Skeletal muscle tissue (tissue), 4 donors: ENCODE measurements around the gene DYSF. TPM values are rescaled to one million over a fixed set of nuclear protein-coding genes. Genes with fewer than 3 reads are reported as not detected.

Experiments
- H3K27ac ChIP-seq: one replicate; pipeline ENCODE4 v1.7.0; 2013; ENCODE audit warnings: mild to moderate bottlenecking, low read depth, low read length, inconsistent platforms
- H3K27me3 ChIP-seq, 3 donors: one replicate each; pipeline ENCODE4 v1.7.0; 2013; ENCODE audit warnings: low read length in 3 of 3; ENCODE audit not compliant: control insufficient read depth in 3 of 3, insufficient read depth in 3 of 3
- H3K36me3 ChIP-seq, 3 donors: one replicate each; pipeline ENCODE4 v1.7.0; 2013; ENCODE audit warnings: low read length in 3 of 3; ENCODE audit not compliant: control insufficient read depth in 3 of 3, insufficient read depth in 3 of 3
- H3K4me1 ChIP-seq, 3 donors: one replicate each; pipeline ENCODE4 v1.7.0; 2013; ENCODE audit warnings: low read length in 3 of 3, mild to moderate bottlenecking in 3 of 3; ENCODE audit not compliant: control insufficient read depth in 3 of 3, insufficient read depth in 3 of 3
- H3K4me3 ChIP-seq, 3 donors: one replicate each; pipeline ENCODE4 v1.7.0; 2013; ENCODE audit warnings: low read length in 3 of 3
- H3K9ac ChIP-seq, 3 donors: one replicate each; pipeline ENCODE4 v1.7.0; 2013; ENCODE audit warnings: low read length in 3 of 3, mild to moderate bottlenecking in 3 of 3, moderate library complexity in 2 of 3, low read depth in 1 of 3
- H3K9me3 ChIP-seq, 3 donors: one replicate each; pipeline ENCODE4 v1.7.0; 2013; ENCODE audit warnings: low read length in 3 of 3; ENCODE audit not compliant: control insufficient read depth in 3 of 3
- total RNA-seq: library from RNA; depleted of rRNA; stranded (reverse); fragments of >200 nt; gene quantifications from one replicate; pipeline ENCODE4 v1.2.3, GENCODE V29; 2014
- donor health status: Osteomylitis.

DYSF gene
- total RNA-seq, 1 donor from 2014 or later, result 88.7 TPM

DNA sequence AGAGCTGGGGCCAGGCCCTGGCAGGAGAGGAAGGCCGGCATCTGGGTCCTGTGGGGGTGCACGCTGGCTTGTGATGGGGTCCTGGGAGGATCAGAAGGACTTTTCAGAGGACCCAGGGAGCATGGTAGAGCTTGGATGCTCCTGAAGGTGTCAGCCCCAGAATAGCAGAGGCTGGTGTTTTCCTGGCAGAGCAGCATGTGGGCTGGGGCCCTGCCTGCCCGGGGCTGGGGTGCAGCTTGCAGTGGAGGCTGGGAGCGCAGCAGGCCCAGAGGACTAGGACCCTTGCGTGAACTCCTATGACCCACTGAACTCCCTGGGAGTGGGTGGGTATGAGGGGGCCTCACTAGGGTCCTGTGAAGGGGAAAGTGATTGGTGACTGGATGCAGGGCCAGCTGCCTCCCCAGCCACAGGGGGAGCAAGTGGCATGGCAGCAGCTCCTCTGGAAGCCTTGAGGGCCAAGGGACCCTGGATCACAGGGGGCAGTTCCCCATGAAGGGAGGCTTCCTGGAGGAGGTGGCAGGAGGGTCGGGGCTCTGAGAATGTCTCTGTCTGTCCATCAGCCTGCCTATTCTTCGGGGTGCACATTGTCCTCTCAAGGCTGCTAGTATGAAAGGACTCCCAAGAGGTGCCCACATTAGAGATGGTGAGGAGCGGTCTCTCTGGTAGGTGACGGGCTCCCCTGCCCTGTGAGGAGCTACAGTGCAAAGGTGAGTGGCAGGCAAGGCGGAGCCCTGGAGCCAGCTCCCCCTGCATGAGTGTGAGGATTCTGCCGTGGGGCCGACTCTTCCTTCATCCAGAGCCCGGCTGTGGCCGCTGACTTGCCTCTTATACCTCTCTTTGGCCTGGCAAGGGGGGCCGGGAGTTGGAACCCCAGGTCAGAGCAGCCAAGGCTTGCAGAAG, 249.0 kb downstream of the DYSF start:
- H3K4me1 ChIP-seq, result peaks cover 69 to 80% (median 78%) of the 10 kb centered on the region in 3 donors
- peak overlapping the region in 2 of 3 donors; percentile 54 to 57 for H3K9ac ChIP-seq
- H3K27ac ChIP-seq, result no peak overlapping the region
- H3K9me3 ChIP-seq, result no peaks in the 10 kb centered on the region
- no peaks in the 10 kb centered on the region for H3K36me3 ChIP-seq
- peak overlapping the region in 1 of 3 donors; percentile 13 for H3K4me3 ChIP-seq
- H3K27me3 ChIP-seq, result no peaks in the 10 kb centered on the region

DNA sequence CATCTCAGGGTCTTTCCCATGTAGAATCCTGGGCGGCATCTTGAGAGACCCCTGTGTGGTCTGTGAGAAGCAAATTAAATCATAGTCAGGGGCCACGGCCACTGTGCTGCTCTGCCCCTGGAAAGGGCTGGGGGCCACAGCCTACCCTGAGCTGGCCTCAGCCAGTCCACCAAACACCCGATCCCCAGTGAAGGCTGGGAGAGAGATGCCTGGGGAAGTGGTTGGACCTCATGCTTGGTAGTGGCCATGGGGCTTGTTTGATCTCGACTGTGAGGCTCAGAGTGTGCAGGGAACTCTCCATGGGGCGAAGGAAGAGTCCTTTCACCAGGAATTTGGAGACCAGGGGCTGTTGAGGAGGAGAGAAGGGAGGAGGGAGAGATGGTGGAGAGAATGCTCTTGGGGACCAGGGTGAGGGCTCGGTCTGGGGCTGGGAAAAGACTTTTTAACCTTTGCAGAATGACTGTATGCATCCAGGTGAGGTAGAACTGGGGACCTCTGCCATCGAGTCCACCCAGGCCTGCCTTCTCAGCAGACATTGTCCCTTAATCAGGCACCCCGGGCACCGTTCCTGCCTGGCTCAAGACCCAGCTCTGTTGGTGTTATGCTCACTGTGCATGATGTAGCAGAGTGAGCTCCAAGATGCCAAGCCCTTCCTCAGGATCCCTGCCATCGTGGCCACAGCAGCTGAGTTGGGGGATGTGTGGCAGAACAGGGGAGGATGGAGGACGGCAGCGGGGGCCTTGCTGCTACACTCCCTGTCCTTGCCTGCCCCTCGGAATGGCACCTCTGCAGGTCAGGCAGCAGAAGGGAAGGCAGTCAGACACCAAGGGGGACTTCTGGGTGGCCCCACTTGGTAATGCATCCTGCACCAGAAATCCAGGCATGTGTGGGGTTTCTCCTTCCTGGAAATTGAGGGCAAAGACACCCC, 249.9 kb downstream of the DYSF start:
- Histone ChIP-seq H3K27ac (no peak overlapping the region), H3K4me1 (peaks cover 76 to 81% (median 80%) of the 10 kb centered on the region in 3 donors)

DNA sequence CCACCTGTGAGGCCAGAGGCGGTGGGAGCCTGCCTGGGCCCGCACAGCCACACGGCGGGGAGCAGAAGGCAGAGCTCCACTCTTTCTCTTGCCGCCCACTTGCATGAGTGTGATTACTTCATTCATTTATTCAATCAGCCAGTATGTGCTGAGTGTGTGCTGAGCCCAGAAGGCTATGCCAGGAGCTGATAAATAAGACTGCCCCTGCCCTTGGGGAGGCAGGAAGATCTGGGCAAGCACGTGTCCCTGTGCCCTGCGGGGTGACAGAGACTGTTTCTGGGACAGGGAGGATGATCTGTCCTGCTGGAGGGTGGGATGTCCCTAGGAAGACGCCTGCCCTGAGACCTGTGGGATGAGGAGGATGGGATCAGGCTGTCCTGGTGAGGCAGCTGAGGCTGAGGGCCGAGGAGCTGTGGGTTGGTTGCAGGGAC, 250.8 kb downstream of the DYSF start:
- no peak overlapping the region for H3K27ac ChIP-seq
- no peaks in the 10 kb centered on the region for H3K9me3 ChIP-seq
- no peaks in the 10 kb centered on the region for H3K27me3 ChIP-seq
- H3K4me3 ChIP-seq, result no peak overlapping the region
- no peaks in the 10 kb centered on the region for H3K36me3 ChIP-seq
- H3K9ac ChIP-seq, result peak overlapping the region in 1 of 3 donors; percentile 45
- H3K4me1 ChIP-seq, result peaks cover 74 to 80% (median 76%) of the 10 kb centered on the region in 3 donors

More for the DNA sequence above, 249.9 kb downstream of the DYSF start:
- Histone ChIP-seq H3K4me3 (no peak overlapping the region), H3K36me3 (no peaks in the 10 kb centered on the region), H3K9ac (peak overlapping the region in 1 of 3 donors; percentile 33), H3K27me3 (no peaks in the 10 kb centered on the region), H3K9me3 (no peaks in the 10 kb centered on the region)

DNA sequence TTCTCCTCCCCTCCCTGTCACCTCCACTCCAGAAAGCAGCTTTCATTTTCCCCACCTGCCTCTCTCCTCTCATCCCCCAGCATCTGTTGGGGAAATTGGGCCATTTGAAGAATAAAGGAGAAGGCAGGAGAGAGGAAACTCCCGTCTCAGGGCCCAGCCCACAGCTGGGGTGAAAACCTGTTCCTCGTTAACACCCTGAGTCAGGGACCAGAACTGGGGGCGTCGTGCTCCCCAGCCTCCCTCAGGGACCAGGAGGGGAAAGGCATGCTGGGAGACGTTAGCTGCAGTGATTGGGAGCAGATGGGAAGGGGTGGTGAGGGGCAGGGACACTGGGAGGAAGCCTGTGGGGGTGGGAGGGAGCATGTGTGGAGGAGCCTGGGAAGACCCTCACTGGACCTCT, 251.3 kb downstream of the DYSF start:
- no peak overlapping the region for H3K4me3 ChIP-seq
- H3K27me3 ChIP-seq, result no peaks in the 10 kb centered on the region
- no peak overlapping the region for H3K9ac ChIP-seq
- no peaks in the 10 kb centered on the region for H3K9me3 ChIP-seq
- H3K27ac ChIP-seq, result no peak overlapping the region
- peaks cover 68 to 75% (median 71%) of the 10 kb centered on the region in 3 donors for H3K4me1 ChIP-seq
- H3K36me3 ChIP-seq, result no peaks in the 10 kb centered on the region

DNA sequence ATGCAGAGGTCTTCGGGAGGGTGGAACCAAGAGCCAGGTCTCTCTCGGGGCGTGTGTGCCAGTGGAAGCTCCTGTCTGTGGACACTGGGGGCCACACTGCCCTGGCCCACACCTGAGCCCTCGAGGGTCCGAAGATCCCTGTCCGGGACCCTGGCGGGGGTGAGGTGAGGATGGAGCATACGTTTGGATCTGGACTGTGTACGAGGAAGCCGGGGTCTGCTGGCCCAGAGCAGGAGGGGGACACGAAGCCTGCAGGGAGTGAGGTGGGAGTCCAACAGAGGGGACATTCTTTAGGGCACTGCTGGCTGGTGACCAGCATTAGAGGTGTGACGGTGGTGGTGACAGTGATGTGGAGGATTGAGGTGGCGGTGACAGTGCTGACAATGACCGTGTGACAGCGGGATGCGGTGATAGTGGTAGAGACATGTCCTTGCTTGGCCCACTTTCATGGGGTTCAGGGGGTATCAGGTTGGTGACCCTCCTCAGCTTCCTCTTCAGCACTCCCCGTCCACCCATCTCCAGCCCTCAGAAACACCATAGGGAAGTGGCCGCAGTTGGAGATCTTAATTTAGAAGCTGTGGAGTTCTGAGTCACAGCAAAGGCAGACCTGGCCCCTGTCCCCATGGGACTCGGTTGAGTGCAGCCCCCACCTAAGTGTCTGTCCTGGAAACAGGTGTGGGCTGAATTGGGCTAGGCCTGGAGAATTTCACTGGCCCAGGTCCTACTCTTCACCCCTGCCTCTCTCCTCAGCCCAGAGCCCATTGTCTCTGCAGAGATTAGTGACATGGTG, 252.0 kb downstream of the DYSF start:
- no peaks in the 10 kb centered on the region for H3K27me3 ChIP-seq
- peaks cover 62 to 69% (median 64%) of the 10 kb centered on the region in 3 donors for H3K4me1 ChIP-seq
- H3K9me3 ChIP-seq, result no peaks in the 10 kb centered on the region
- H3K9ac ChIP-seq, result peak overlapping the region in 1 of 3 donors; percentile 25
- H3K36me3 ChIP-seq, result no peaks in the 10 kb centered on the region
- H3K27ac ChIP-seq, result no peak overlapping the region
- no peak overlapping the region for H3K4me3 ChIP-seq

DNA sequence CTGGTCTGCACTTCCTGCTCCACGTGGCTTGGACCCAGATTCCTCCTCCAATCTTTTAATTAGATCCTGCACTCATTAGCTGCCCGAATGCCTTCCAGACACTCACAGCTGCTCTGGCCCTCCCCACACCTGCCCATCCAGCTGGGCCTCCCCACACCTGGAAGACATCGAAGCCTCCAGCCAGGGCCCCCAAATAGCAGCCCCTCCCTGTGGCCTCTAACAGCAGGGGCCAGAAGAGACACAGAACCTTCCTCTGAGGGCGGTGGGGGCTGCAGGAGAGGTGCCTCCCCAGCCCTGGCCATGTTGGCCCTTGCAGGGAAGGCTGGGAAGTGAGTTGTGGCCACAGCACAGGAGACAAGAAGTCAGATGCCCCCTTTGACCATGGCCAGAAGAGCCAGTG, 252.8 kb downstream of the DYSF start:
- Histone ChIP-seq H3K9ac (no peak overlapping the region), H3K4me3 (no peak overlapping the region), H3K27ac (no peak overlapping the region), H3K36me3 (no peaks in the 10 kb centered on the region), H3K9me3 (no peaks in the 10 kb centered on the region), H3K4me1 (peaks cover 57 to 70% (median 60%) of the 10 kb centered on the region in 3 donors), H3K27me3 (no peaks in the 10 kb centered on the region)

DNA sequence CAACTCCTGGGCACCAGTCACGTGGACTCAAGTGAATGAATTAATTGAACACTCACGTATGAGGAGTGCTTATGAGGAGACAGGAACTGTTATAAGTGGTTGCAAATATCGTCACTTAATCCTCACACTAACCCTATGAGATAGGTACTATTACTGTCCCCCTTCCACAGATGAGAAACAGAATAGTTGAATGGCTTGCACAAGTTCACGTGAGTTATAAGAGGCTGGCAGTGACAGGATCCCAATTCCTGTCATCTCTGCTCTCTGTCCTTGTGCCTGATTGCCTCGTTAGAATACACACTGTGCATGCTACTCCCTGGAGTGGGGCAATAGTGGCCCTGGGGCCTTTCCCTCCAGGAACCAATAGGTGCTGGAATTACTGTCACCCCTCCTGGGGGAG, 253.5 kb downstream of the DYSF start:
- H3K9me3 ChIP-seq, result no peaks in the 10 kb centered on the region
- H3K4me3 ChIP-seq, result no peak overlapping the region
- H3K27ac ChIP-seq, result no peak overlapping the region
- peaks cover 50 to 66% (median 57%) of the 10 kb centered on the region in 3 donors for H3K4me1 ChIP-seq
- no peak overlapping the region for H3K9ac ChIP-seq
- peaks cover 0 to 3% (median 0%) of the 10 kb centered on the region in 3 donors for H3K36me3 ChIP-seq
- no peaks in the 10 kb centered on the region for H3K27me3 ChIP-seq

DNA sequence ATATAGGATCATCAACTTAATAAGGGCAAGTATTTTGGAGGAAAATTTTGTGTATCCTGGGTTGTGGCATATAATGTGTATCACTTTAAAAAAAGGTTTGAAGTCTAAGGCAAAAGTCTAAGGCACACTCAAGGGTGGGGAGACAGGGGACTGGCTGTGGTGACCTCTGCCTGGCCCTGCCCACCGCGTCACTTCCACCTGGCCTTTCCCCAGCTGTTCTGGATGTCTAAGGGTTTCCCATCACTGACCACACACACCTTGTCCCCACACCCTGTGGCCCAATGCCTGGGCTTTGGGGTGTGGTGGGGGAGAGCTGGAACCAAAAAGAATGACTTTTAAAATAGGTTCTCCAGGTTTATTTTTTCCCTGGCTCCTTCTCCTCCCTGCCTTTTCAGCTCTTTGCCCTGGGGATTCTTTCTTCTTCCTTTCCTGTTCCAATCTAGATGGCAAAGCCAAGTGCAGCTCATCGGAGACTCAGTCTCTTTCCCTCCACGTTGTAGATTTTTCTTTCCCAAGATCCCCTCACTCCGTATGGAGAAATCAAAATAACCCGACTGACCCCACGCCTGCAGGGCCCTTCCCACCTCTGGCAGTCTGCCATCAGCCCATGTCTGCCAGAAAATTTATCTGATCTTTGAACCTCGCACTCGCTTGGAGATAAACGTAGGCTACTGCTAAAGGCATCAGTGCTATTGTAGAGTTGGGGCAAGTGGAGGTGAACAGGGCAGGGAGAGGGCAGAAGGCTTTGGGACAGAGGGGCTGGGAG, 257.2 kb downstream of the DYSF start:
- no peaks in the 10 kb centered on the region for H3K9me3 ChIP-seq
- no peak overlapping the region for H3K27ac ChIP-seq
- no peak overlapping the region for H3K9ac ChIP-seq
- H3K27me3 ChIP-seq, result no peaks in the 10 kb centered on the region
- H3K4me3 ChIP-seq, result no peak overlapping the region
- H3K4me1 ChIP-seq, result peaks cover 37 to 60% (median 53%) of the 10 kb centered on the region in 3 donors
- H3K36me3 ChIP-seq, result peaks cover 0 to 3% (median 0%) of the 10 kb centered on the region in 3 donors
